Mucosa of gallbladder (tissue), 1 donor: ENCODE data around the gene TMEM266. TPM values are rescaled to one million over a fixed set of nuclear protein-coding genes. Genes with fewer than 3 reads are reported as not detected.

ENCODE experiments used
- DNase-seq: peaks from one replicate; pipeline ENCODE4 v3.0.0-alpha.2; 2020; ENCODE audit warnings: low spot score
- total RNA-seq: library from RNA; stranded (reverse); gene quantifications from one replicate; pipeline ENCODE4 v1.2.1, GENCODE V29; 2021
- donor health status: DM: no; HTN: no; CAD: no.

TMEM266 gene
- total RNA-seq, 1 donor from 2014 or later: 0.26 TPM

DNA sequence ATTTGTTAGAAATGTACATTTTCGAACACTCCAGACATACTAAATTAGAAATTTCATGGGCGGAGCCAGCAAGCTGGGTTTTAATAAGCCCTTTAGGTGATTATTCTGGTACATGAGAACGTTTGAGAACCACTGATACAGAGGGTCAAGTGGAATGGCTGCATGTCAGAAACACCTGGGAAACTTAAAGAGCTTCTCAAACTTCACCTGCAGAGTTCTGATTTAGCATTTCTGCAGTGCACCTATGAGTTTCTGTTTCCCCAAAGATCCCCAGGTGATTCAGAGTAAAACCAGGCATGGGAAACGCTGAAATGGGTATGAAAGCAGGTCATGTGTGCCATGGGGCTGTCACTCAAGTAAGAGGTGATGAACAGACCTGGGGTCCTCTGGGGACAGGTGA, 68.1 kb downstream of the TMEM266 start:
- no peak for DNase-seq

DNA sequence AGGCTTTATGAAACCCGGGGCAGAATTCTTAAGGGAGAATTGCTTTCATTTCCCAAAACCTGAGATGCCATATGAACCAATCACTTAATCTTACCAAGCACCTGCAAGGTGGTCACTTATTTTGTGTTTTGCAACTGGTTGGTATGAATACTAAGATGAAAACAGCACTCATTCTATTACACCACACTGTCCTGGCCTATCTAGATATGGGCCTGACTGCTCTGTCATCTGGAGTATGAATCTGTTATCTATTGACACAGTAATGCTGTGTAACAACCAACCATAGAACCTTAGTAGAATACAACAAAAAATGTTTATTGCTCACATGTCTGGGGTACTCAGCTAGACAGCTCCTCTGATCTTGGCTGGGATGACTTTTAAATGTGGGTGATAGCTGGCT, 74.8 kb downstream of the TMEM266 start:
- DNase-seq: no peak

DNA sequence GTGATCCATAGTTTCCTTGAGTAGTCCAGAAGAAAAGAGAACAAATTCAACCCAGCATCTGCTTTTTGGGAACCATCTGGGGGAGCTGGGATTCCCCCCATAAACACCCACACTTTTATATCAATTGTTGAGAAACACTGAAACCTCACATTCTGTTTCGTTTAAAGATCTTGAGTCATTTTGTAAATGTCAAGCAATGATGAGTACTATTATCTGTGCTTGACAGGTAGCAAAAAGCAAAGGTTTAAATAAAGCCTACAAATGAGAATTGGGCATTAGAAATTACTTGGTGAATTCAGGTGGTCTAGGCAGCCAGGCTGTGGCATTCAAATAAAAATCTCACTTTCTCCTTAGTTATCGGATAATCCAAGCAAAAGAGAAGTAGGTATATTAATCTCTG, 75.7 kb downstream of the TMEM266 start:
- DNase-seq: no peak

DNA sequence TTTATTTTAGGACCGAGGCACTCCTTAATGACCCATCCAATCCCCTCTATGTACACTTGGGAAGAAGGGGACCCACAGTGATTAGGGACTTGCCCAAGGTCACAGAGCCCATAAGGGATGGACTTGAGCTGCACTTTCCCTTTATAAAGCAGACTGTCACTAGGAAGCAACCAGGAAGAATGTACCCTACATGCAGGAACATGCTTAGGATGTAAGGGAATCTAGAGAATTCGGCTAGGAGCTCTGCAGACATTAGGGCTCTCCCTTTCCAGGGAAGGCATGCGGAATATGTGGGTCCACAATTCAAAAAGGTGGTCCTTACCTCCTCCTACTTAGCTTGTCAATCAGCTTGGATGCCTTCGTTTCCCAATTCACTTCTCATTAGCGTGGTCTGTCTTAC, 78.7 kb downstream of the TMEM266 start:
- DNase-seq: no peak

DNA sequence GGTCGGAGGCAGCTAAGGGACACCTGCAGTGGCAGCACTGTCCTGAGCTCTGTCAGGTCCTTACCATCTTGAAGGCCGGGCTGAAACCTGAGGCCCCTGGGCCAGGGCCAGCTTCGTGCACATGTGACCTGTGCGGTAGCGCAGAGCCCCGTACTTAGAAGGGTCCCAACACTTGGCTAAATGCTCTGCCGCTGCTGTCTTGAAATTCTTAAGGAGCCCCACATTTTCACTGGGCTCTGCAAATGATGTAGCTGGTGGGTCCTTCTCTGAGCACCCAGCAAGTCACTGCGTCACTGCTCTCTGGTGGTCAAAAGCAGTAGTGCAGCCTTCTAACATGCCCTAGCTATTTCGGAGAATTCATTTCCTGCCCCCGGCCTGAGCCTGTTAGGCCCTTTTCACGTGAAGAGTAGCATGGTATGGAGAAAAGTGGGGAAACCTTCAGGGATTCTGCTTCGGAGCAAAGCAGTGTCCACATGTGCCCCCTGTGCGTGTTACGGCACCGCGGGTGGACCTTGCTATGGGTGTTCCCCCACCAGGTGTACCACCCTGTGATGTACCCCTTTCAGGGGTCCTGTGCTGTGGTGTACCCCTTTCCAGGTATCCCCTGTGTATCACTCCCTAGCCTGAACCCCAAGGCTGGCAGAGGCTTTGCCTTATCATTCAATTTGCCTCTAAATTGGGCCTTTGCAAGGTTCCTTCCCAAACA, 79.7 kb downstream of the TMEM266 start:
- peak; percentile 76 for DNase-seq

DNA sequence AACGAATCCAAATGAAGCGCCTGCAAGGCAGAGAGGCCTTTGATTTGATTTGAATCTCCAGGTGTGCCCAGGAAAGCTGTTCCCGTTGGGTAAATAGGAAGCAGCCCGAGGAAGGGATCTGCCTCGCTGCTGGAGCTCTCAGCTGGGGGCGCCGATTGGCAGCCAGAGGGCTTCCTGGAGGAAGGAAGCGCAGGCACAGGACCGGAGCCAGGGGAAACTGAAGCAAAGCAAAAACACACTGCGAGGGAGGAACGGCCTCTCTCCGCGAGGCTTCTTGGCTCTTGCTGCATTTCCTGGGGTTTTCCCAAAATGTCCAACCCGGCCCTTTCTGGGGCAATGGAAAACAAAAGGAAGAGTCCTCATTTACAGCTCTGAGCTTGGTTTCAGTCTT, 80.3 kb downstream of the TMEM266 start:
- no peak for DNase-seq

DNA sequence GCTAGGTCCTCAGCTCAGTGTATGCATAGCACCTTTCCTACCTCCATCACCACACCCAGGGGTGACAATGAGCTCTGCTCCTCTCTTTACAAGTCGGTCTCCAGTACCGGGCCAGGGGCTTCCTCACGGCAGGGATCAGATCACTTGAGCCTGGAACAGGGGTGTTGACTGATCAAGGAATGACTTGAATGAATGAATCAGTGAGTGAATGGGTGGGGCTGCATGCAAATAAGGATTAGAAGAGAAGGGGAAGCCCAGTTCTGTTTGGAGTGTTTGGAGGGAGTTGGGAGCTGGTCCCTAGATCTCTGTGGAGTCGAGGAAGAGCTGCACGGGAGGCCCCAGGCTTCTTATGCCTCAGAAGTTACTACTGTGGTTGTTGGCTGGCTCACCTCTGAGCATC, 87.0 kb downstream of the TMEM266 start:
- DNase-seq: no peak

DNA sequence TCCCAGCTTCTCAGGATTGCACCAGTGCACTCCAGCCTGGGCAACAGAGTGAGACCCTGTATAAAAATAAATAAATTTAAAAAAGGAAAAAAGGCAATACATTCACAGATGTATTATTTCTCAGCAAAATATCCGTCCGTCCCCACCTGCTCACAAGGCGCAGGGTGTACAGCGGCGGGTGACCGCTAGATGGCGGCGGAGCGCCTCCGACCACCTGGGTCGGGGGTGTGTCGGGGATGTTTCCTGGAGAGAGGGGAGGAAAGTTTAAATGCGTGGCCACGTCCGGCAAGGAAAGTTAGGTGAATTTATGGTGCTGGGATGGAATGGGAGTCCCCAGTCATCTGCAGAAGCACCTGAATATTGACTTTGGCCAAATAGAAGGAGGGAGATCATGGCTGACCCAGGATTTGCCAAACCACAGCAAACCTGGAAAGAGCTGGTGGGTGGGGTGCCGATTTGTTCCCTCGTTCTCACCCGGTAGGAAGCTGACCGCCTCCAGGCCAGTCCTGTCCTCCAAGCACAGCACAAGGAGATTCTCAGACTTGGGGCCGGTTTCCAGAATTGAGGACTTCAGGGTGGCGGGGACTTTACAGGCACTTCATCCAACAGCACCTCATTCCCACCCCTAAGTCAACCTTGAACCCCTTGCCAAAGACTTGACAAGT, 88.3 kb downstream of the TMEM266 start:
- DNase-seq: peak; percentile 34

DNA sequence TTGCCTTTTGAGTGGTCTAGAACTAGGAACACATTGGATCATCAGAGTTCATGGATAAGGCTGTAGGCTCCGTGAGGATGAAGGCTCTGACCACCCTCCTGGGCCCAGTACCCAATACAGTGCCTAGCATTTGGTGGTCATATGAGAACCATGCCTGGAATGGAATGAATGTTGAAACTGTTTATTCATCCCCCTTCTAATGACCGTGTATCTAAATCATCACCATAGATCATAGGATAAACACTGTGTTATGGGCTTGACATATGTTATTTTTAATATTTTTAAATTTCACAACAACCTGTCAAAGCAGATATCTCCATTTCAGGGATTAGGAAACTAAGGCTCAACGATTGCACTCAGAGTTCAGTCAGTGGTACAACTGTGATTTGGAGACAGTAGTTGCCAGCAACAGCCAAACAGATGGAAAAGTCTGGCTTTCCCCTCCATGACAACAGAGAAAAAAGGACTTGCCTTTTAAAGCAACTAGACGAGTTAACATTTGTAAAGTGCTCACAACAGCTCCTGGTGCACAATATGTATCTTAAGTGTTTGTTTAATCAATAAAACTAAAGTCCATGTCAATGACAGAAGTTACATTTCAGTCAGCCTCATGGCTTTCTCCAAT, 89.6 kb downstream of the TMEM266 start:
- no peak for DNase-seq

DNA sequence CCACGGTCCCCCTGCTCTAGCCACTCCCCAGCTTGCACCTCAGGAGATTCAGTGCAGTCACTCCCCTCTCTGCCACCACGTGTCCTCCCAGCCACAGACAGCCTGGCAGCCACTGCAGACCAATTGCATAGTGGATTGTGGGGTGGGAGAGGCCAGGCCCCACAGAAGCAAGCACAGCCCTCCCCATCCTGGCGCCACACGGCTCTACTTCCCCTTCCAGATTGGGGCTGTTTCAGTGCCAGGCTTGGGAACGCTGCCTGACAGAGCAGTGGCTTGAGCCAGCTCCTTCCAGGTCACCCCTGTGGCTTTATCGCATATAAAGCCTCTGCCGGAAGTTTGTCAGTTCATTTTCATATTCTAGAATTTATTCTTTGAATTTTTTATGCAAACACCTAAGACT, 90.7 kb downstream of the TMEM266 start:
- DNase-seq: no peak

DNA sequence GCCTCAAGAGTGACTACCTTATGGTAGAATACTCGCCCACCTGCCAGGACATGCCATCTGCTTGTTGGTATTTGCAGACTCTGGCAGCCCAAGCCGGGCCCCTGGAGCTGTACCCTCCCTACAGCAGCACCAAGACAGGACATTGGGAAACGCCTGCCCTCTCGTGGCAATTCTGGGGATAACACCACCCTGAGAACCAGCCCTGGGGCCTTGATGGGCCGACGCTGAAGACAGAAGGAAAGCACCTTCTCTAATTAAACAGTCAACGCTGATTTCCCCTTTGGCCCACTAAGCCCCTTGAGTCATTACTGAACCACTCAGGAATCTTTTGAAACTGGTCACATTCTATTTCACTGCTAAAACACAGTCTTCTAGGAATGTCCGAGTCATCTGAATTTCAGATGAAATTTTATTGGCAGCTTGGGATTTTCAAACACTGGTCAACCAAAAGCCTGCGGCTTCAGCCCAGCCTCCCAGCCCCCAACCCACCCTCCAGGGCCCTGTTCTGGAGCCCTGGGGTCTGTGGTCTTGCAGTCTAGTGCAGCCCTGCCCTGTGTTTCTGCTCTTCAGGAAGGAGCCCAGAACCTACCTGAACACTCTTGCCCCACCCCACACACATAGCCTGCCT, 91.3 kb downstream of the TMEM266 start:
- DNase-seq: peak; percentile 62

DNA sequence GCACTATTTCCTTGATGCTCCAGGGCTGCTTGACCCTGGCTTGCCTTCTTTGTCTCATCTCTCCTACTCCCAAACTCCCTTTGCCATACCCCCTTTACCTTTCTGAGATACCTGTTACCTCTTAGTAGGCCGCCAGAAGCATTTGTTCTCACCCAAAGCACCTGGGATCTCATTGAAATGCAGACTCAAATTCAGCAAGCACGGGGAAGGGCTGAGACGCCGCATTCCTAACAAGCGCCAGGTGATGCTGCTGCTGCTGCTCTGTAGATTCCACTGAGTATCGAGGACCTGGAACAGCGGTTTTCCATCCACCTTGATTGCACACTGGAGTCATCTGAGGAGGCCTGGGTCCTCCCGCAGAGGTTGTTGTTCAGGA, 91.8 kb downstream of the TMEM266 start:
- no peak for DNase-seq

DNA sequence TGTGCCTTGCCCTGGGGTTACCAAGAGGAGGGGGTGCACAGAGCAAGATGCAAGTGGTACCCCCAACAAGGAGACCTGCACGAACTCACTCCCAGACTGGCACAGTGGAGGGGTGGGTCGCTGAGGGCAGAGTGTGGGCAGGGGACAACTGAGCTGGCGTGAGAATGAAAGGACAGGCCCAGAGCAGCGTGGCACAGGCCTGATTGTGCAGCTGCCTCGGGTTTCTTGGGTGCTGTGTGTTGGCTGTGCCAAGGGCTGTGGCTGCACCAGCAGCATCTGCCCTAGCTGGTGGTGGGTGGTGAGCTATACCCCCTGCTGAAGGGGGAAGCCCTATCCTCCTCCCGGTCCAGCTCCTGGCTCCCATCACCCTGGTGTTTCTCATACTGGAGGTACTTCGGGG, 92.4 kb downstream of the TMEM266 start:
- DNase-seq: no peak

DNA sequence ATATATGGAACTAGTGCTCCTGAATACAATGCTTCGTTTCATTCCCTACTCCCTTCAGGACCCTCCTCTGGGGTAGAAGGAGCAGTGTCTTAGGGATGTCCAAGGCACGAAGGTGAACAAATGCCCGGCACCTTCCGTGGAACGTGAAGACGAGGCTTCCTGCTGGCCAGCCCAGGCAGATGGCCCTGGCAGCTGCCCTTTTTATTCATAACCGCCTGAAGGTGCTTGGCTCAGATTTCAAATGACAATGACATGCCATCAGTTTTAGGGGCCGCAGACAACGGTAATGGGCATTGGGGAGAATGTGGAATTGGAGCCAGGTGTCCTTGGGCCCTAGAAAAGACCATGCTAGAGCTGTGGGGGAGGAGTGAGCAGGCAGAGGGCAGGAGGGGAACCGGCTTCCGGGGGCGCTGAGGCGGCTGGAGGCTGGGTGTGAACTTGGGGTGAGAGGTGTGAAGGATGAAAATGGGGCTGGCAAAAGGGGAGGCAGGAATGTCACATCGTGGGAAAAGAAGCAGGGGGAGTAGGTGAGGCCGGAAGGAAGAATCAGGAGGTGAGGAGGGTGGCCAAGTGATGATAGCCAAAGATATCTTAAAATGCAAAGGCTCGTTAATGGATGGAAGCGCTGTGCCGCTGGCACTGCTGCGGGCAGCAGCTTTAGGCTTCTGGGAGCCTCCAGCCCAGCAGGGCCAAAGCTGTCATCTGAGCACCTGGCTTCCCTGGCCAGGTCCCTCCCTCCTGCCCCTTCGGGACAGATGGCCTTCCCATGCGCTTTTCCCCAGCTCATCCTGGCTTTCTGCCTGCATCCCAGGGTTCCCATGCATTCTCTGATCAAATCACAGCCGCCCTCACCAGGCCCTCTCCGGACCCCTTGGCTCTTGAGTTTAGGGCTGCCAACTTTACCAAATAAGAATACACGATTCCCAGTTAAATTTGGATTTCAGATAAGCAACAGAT, 93.7 kb downstream of the TMEM266 start:
- DNase-seq: no peak

DNA sequence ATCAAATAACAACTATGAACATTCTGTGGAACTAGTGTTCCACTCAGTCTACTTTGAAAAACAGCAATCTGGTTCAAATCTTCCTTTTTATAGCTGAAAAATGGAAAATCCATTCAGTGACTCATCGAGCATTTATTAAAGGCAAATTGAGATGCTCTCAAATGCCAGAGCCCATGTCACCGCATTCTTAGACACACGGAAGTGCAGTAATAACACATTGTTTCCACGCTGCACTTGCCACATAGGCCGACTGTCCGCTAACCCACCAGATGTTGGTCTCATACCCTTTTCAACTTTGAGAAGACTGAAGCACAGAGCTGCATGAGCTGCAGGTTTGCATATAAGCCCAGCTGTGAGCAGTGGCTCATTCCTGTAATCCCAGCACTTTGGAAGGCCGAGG, 95.9 kb downstream of the TMEM266 start:
- no peak for DNase-seq

DNA sequence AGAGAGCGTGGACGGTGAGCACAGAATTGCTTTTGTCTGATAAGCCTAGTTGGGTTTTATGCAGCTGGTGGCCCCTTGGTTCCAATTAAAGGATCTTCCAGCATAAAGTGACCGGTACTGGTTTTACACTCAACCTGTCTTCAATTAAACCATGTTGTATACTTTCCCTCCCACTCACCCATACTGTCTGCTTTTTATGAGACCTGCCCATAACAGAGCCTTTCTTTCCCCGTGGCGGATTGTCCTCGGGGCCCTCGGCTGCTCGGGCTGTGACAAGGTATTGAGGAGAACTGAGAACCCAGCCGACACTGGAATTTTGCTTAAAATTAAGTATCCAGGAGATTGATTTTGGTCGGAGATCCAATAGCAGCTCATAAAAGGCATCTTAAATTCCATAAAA, 98.4 kb downstream of the TMEM266 start:
- no peak for DNase-seq

DNA sequence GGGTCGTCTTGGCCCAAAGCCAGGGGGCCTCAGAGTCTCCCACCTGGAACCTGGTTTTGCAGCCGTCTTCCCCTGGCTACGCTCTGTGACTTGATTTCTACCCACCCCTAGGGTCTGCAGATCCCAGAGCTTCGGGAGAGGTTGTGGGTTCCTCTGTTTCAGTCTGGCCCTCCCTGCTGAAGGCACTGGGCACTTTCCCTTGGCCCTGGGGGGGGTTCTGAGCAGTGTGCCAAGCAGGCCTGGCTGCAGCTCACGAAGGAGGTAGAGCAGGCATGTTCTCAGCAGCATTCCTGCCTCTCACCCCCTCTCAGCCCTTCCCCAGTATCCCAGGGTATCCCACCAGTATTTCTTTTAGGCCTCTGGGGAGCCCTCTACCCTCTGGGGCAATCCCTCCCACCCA, 99.0 kb downstream of the TMEM266 start:
- no peak for DNase-seq

DNA sequence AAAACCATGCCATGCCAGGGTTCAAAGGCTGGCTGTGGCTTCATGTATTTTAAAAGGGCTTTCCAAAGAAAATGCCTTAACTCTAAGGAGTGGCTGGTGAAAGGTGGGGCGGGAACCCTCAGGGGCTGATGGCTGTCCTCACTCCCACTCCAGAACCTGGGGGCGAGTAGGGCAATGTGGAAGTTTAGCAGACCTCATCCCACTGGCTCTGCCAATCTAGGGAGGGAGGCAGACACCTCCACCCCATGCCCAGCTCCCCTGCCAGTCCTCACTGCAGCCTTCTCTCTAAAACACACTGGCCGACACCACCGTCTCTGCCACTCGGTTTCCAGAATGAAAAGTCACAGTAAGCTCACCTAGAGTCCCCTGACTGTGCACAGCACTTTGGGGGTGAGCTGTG, 99.5 kb downstream of the TMEM266 start:
- DNase-seq: no peak

DNA sequence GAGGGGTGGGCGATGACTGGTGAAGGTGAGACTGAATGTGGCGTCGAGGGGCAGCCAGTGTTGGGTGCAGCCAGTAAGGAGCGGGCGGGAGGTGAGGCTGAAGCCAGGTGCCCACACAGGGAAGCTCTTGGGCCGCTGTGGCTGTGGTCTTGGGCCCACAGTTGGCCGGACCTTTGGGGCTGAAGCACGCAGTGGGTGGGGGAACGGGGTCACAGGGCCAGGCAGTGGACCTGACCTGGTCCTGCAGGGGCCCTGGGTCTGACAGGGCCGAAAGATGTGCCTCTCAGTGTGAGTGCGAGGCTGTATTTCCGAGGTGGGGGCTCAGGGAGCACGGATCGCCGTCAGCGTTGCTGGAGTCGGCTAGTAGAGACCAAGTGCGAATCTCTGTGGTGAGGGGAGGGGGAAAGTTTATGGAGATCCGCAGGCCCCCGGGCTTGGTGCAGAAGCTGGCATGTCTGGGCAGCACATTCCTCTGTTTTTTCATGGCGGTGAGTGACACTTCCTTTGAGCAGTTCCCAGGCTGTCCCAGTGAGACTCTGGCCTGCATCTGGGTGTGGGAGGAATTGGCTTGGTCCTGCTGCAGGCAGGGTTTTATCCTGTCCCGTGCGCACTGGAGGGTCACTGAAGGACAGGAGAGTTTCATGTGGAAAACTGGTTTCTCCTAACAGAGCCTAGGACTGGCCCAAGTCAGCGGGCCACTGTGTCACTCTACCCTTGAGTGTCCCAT, 100.8 kb downstream of the TMEM266 start:
- no peak for DNase-seq

DNA sequence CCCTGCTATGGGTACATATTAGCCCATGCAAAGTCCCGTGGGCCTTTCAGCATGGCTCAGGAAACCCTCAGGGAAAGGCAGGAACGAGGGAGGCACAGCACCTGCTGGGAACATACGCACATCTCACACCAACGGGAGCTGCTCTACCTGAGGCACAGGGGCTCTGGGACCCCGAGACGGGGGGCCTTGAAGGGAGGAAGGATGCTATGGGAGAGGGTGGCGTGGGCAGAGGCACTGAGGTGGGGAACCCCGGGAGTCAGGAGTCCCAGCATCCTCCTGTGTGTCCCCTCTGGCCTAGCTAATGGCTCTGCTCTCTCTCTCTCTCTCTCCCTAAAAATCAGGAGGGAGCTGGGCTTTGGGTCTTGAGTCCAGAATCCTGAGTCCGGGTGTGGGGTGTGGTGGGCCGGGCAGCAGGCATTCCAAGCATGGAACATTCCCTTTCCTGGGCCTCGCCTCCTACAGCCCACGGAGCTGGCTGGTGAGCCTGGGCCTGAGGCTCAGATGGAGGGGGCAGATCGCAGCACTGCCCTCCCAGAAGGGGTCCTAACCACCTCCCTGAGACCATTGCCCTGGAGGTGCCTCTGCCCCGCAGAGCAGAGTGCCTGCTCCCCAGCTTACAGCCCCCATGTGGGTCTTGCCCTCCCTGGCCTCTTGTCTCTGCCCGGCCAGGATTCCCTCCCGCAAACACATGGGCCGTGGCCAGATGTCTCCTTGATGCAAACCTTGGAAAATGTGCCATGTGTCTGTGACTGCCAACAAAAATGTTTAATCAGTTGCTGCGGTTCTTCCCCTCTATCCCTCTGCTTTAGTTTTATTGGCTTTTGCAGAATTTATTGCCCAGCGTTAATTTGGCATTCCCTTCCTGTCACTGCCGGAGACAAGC, 101.6 kb downstream of the TMEM266 start:
- DNase-seq: no peak
